H1 (cell line): ENCODE results near the gene LDLRAD4. TPM values are rescaled to one million over a fixed set of nuclear protein-coding genes. Genes with fewer than 3 reads are reported as not detected.

ENCODE experiments used
- CTCF ChIA-PET: fragments of 300-600 bp; sonication (Branson Sonifier 250); formaldehyde crosslinking; loops from one replicate; lab custom pipeline; 2021; ENCODE audit not compliant: partially characterized antibody; lab: Charles Lee
- POLR2A ChIA-PET: fragments of 300-600 bp; sonication (Branson Sonifier 250); formaldehyde crosslinking; loops from one replicate; lab custom pipeline; 2021; ENCODE audit warnings: inconsistent platforms; ENCODE audit not compliant: partially characterized antibody; lab: Charles Lee
- DNase-seq, 2 experiments: peaks; one replicate each; pipeline versions ENCODE4 v3.0.0 to v3.0.0-alpha.2; 2010 to 2022; ENCODE audit warnings: low spot score in 2 of 2, low read depth in 1 of 2, mixed read lengths in 1 of 2
- FAIRE-seq: peaks from 2 replicates; lab custom pipeline; 2011; peaks lifted over from hg19 to GRCh38; lab: Jason Lieb, UNC
- H2AFZ ChIP-seq: 2 replicates; pipeline ENCODE4 v1.8.1; 2012; ENCODE audit warnings: low read length, inconsistent platforms
- H2AK5ac ChIP-seq: 2 replicates; pipeline ENCODE4 v1.6.1; 2013; ENCODE audit warnings: low read depth, low read length
- H2BK120ac ChIP-seq: replicated peaks from 2 replicates; pipeline ENCODE3; 2013; ENCODE audit warnings: low read depth, low read length, inconsistent platforms
- H2BK12ac ChIP-seq: 2 replicates; pipeline ENCODE4 v1.6.1; 2013; ENCODE audit warnings: low read depth, low read length
- H2BK15ac ChIP-seq: 2 replicates; pipeline ENCODE4 v1.6.1; 2013; ENCODE audit warnings: low read length
- H2BK20ac ChIP-seq: 2 replicates; pipeline ENCODE4 v1.6.1; 2013; ENCODE audit warnings: low read length
- H2BK5ac ChIP-seq: 2 replicates; pipeline ENCODE4 v1.6.1; 2013; ENCODE audit warnings: low read depth, low read length
- H3K14ac ChIP-seq: 2 replicates; pipeline ENCODE4 v1.6.1; 2013; ENCODE audit warnings: inconsistent platforms; ENCODE audit not compliant: insufficient read length
- H3K18ac ChIP-seq: 2 replicates; pipeline ENCODE4 v1.6.1; 2013; ENCODE audit warnings: low read length; ENCODE audit errors: extremely low read depth
- H3K23ac ChIP-seq: 2 replicates; pipeline ENCODE4 v1.6.1; 2013; ENCODE audit warnings: inconsistent platforms; ENCODE audit not compliant: insufficient read length
- H3K23me2 ChIP-seq: 2 replicates; pipeline ENCODE4 v1.6.1; 2013; ENCODE audit warnings: low read depth, low read length
- H3K27ac ChIP-seq: 2 replicates; pipeline ENCODE4 v1.6.1; 2011; ENCODE audit warnings: low read depth, low read length, inconsistent platforms
- H3K27me3 ChIP-seq, 4 experiments: replicated peaks in 1 of 4; 1 replicate in 1 of 4; 2 replicates in 3 of 4; pipeline versions ENCODE4 v1.6.1 to v1.8.1; 2011 to 2013; ENCODE audit warnings: low read length in 3 of 4, mild to moderate bottlenecking in 3 of 4, inconsistent platforms in 2 of 4, mixed read lengths in 2 of 4, moderate library complexity in 1 of 4; ENCODE audit not compliant: control insufficient read depth in 3 of 4, insufficient read depth in 3 of 4; ENCODE audit errors: extremely low read depth in 1 of 4
- H3K36me3 ChIP-seq, 4 experiments: 2 replicates each; pipeline versions ENCODE4 v1.6.1 to v1.8.1; 2011 to 2013; ENCODE audit warnings: mild to moderate bottlenecking in 4 of 4, low read length in 3 of 4, moderate library complexity in 2 of 4, control low read depth in 1 of 4, inconsistent platforms in 1 of 4; ENCODE audit not compliant: insufficient read depth in 4 of 4, control insufficient read depth in 2 of 4
- H3K4ac ChIP-seq: replicated peaks from 2 replicates; pipeline ENCODE3; 2013; ENCODE audit warnings: low read length, low read depth, mixed read lengths, inconsistent platforms; ENCODE audit not compliant: insufficient read length
- H3K4me1 ChIP-seq, 4 experiments: replicated peaks in 1 of 4; 1 replicate in 1 of 4; 2 replicates in 3 of 4; pipeline versions ENCODE4 v1.6.1 to v1.8.1; 2011 to 2013; ENCODE audit warnings: low read length in 3 of 4, inconsistent platforms in 2 of 4, mixed read lengths in 1 of 4; ENCODE audit not compliant: insufficient read depth in 4 of 4, control insufficient read depth in 3 of 4
- H3K4me2 ChIP-seq, 2 experiments: 2 replicates each; pipeline versions ENCODE4 v1.6.1 to v1.8.1; 2011 to 2013; ENCODE audit warnings: low read depth in 2 of 2, low read length in 2 of 2, control low read depth in 1 of 2, inconsistent platforms in 1 of 2, mild to moderate bottlenecking in 1 of 2; ENCODE audit not compliant: insufficient read depth in 1 of 2
- H3K4me3 ChIP-seq, 4 experiments: fragments of 200-600, 300-600 bp in 1 of 4; sonication (generic), shearing (Covaris generic), sonication (Bioruptor Twin) in 1 of 4; 2 replicates each; pipeline versions ENCODE4 v1.5.1 to v1.8.1; 2011 to 2016; ENCODE audit warnings: low read length in 4 of 4, low read depth in 3 of 4, control low read depth in 2 of 4, inconsistent platforms in 2 of 4, mild to moderate bottlenecking in 2 of 4, mixed read lengths in 1 of 4, moderate library complexity in 1 of 4; ENCODE audit not compliant: insufficient read depth in 2 of 4; ENCODE audit errors: extremely low read depth in 1 of 4
- H3K56ac ChIP-seq: replicated peaks from 2 replicates; pipeline ENCODE3; 2013; ENCODE audit warnings: low read depth, mild to moderate bottlenecking, mixed read lengths, low read length, inconsistent platforms; ENCODE audit not compliant: insufficient read length
- H3K79me1 ChIP-seq: 2 replicates; pipeline ENCODE4 v1.6.1; 2013; ENCODE audit warnings: low read depth, low read length, control low read depth
- H3K79me2 ChIP-seq, 2 experiments: 2 replicates each; pipeline versions ENCODE4 v1.6.1 to v1.8.1; 2012 to 2013; ENCODE audit warnings: low read length in 2 of 2, mild to moderate bottlenecking in 2 of 2, inconsistent platforms in 1 of 2; ENCODE audit not compliant: insufficient read depth in 2 of 2, control insufficient read depth in 1 of 2
- H3K9ac ChIP-seq, 4 experiments: replicated peaks in 1 of 4; 1 replicate in 1 of 4; 2 replicates in 3 of 4; pipeline versions ENCODE4 v1.6.1 to v1.8.1; 2011 to 2013; ENCODE audit warnings: low read depth in 3 of 4, low read length in 3 of 4, control low read depth in 2 of 4, mild to moderate bottlenecking in 2 of 4, moderate library complexity in 2 of 4, inconsistent platforms in 1 of 4; ENCODE audit errors: extremely low read depth in 1 of 4
- H3K9me3 ChIP-seq, 2 experiments: 2 replicates each; pipeline versions ENCODE4 v1.6.1 to v1.8.1; 2012 to 2013; ENCODE audit warnings: mild to moderate bottlenecking in 2 of 2, moderate library complexity in 2 of 2, control low read depth in 1 of 2, inconsistent platforms in 1 of 2, low read depth in 1 of 2, low read length in 1 of 2, mixed read lengths in 1 of 2; ENCODE audit not compliant: insufficient read depth in 2 of 2
- H4K20me1 ChIP-seq, 2 experiments: replicated peaks in 1 of 2; 2 replicates each; pipeline versions ENCODE3 to v1.8.1; 2011 to 2013; ENCODE audit warnings: inconsistent platforms in 2 of 2, low read length in 2 of 2, mild to moderate bottlenecking in 1 of 2; ENCODE audit not compliant: insufficient read depth in 2 of 2, control insufficient read depth in 1 of 2
- H4K5ac ChIP-seq: 2 replicates; pipeline ENCODE4 v1.6.1; 2013; ENCODE audit warnings: low read length, low read depth, mixed read lengths, inconsistent platforms; ENCODE audit not compliant: insufficient read length
- H4K8ac ChIP-seq: 2 replicates; pipeline ENCODE4 v1.8.0; 2013; ENCODE audit warnings: mild to moderate bottlenecking, moderate library complexity, low read length, inconsistent platforms; ENCODE audit not compliant: insufficient read depth; ENCODE audit errors: extremely low read depth
- H4K91ac ChIP-seq: replicated peaks from 2 replicates; pipeline ENCODE3; 2013; ENCODE audit warnings: low read length, mixed read lengths, inconsistent platforms; ENCODE audit not compliant: insufficient read length
- BRCA1 ChIP-seq: IDR thresholded peaks from 2 replicates; pipeline ENCODE4 v1.6.1; 2012; ENCODE audit warnings: low read depth, low read length, improper control_type of control experiment
- CHD1 ChIP-seq: IDR thresholded peaks from 2 replicates; pipeline ENCODE4 v1.6.1; 2012; ENCODE audit warnings: low read depth, low read length, improper control_type of control experiment
- EGR1 ChIP-seq: IDR thresholded peaks from 2 replicates; pipeline ENCODE4 v1.6.1; 2011; ENCODE audit warnings: low read depth, low read length, borderline replicate concordance
- HDAC6 ChIP-seq: IDR thresholded peaks from one replicate; pipeline ENCODE4 v1.7.1; 2012; ENCODE audit warnings: low read depth, mild to moderate bottlenecking, inconsistent platforms, low read length, moderate library complexity
- MAFK ChIP-seq: IDR thresholded peaks from 2 replicates; pipeline ENCODE4 v1.6.1; 2012; ENCODE audit warnings: low read depth, mild to moderate bottlenecking, improper control_type of control experiment, low read length
- RAD21 ChIP-seq, 2 experiments: IDR thresholded peaks in 1 of 2; conservative IDR thresholded peaks in 1 of 2; 2 replicates each; pipeline ENCODE4 v1.6.1; 2011; ENCODE audit warnings: low read depth in 2 of 2, low read length in 2 of 2, improper control_type of control experiment in 1 of 2, inconsistent platforms in 1 of 2, mild to moderate bottlenecking in 1 of 2, moderate library complexity in 1 of 2
- RBBP5 ChIP-seq: IDR thresholded peaks from 2 replicates; pipeline ENCODE4 v1.7.1; 2012; ENCODE audit warnings: low read depth, mild to moderate bottlenecking, inconsistent platforms, low read length, moderate library complexity, borderline replicate concordance
- RXRA ChIP-seq: IDR thresholded peaks from 2 replicates; pipeline ENCODE4 v1.6.1; 2011; ENCODE audit warnings: low read depth, mild to moderate bottlenecking, low read length, moderate library complexity; ENCODE audit not compliant: insufficient read depth
- SAP30 ChIP-seq: fragments of 300-600 bp; sonication (generic); IDR thresholded peaks from 2 replicates; pipeline ENCODE4 v1.7.1; 2012; ENCODE audit warnings: low read length, moderate library complexity, mild to moderate bottlenecking, inconsistent platforms; ENCODE audit not compliant: insufficient read depth, insufficient replicate concordance
- TAF1 ChIP-seq: IDR thresholded peaks from 2 replicates; pipeline ENCODE4 v1.6.1; 2011; ENCODE audit warnings: mild to moderate bottlenecking, low read depth, low read length
- TAF7 ChIP-seq: optimal IDR thresholded peaks from 2 replicates; pipeline ENCODE3; 2011; ENCODE audit warnings: low read depth, mild to moderate bottlenecking, inconsistent platforms, low read length, moderate library complexity, borderline replicate concordance
- TBP ChIP-seq: IDR thresholded peaks from 2 replicates; pipeline ENCODE4 v1.6.1; 2011; ENCODE audit warnings: low read depth, low read length, improper control_type of control experiment
- WGBS, 2 experiments: shearing (Covaris generic) in 1 of 2; methylation state at CpG; one replicate each; pipeline versions ENCODE4 v1.1.6 to v1.1.7; 2013 to 2015; ENCODE audit warnings: low lambda C conversion rate in 2 of 2, mixed read lengths in 2 of 2, inconsistent platforms in 1 of 2, low coverage in 1 of 2, missing lambda C conversion rate in 1 of 2; ENCODE audit not compliant: insufficient replicate concordance in 2 of 2, insufficient coverage in 1 of 2, insufficient read length in 1 of 2; ENCODE audit errors: extremely low coverage in 1 of 2, missing lambda C conversion rate in 1 of 2; 5-methylcytosine and 5-hydroxymethylcytosine counted together
- polyA plus RNA-seq, 7 experiments: library from polyadenylated mRNA; depleted of rRNA in 3 of 7; stranded (reverse) in 5 of 7; unstranded in 2 of 7; fragments of >200 nt in 5 of 7; fragments of 200-250 nt in 2 of 7; gene quantifications; 1 replicate in 5 of 7; 2 replicates in 1 of 7; 4 replicates in 1 of 7; pipeline versions ENCODE4 v1.2.1 to v1.2.3, GENCODE V29; 2011 to 2013; ENCODE audit warnings: missing spikeins in 2 of 7, mixed read lengths in 2 of 7
- total RNA-seq: library from RNA; stranded (reverse); fragmentation: NEBNext Ultra II Directional; extraction: Animal tissue kit (Norgen Biotek cat#: 25700); gene quantifications from 2 replicates; pipeline ENCODE4 v1.2.1, GENCODE V29; 2021

LDLRAD4 gene
- total and polyA plus RNA-seq, 2 of the 8 experiments (the other 6 are each of a cell fraction or from before 2014, with no cell fraction given), result 0.77 to 1.4 TPM

DNA sequence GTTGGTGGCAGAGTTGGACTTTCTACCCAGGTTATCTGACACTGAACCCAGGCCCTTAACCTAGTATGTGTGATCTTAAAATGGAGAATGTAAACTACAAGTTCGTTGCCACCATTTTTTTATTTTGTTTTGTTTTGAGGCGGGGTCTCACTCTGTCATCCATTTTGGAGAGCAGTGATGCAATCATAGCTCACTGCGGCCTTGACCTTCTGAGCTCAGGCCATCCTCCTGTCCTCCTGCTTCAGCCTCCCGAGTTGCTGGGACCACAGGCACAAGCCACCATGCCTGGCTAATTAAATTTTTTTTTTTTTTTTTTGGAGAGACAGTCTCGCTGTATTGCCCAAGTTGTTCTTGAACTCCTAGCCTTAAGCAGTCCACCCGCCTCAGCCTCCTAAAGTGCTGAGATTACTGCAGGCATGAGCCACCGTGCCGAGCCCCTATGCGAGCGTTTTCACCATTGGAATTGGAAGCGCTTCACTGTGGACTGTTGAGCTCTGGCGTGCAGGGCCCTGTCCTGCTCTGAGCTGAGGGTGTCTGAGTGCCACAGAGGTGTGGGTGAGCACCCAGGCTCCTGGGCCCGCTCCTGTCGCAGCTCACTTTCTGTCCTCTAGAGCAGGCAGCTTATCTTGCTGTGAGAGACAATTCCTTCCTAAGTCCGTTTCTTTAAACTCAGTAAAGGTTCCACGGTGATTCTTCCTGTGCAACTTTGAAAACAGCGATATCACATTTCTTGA, 186.9 kb downstream of the LDLRAD4 start:
- 94% methylated on average over 16 of the region's 17 CpGs; no CpG with 5 or more reads in 1 of the 2 experiments for WGBS, 2 experiments
- no peak overlapping the region for H2AFZ ChIP-seq
- H2BK12ac ChIP-seq, result no peak overlapping the region
- H3K56ac ChIP-seq, result no peak overlapping the region
- no peak overlapping the region for H3K9ac ChIP-seq
- H3K4me3 ChIP-seq, result no peak overlapping the region
- no peak overlapping the region for H3K4me2 ChIP-seq
- no peak overlapping the region for H2BK20ac ChIP-seq
- H4K8ac ChIP-seq, result no peak overlapping the region
- H3K27ac ChIP-seq, result no peak overlapping the region
- DNase-seq, result no peak
- H4K20me1 ChIP-seq, result no peaks in the 10 kb centered on the region
- H2BK15ac ChIP-seq, result no peak overlapping the region
- H3K4me1 ChIP-seq, result no peaks in the 10 kb centered on the region
- no peaks in the 10 kb centered on the region for H3K23me2 ChIP-seq
- no peaks in the 10 kb centered on the region for H3K36me3 ChIP-seq
- no peak overlapping the region for H2BK120ac ChIP-seq
- no peaks in the 10 kb centered on the region for H3K9me3 ChIP-seq
- H3K79me1 ChIP-seq, result no peaks in the 10 kb centered on the region
- no peak overlapping the region for H3K18ac ChIP-seq
- no peak overlapping the region for H3K23ac ChIP-seq
- no peak for FAIRE-seq
- ChIA-PET CTCF (interaction anchor here (1.2 to 1.8 kb wide), 5 partner anchors 9 to 189 kb away, joined by 3 to 10 read pairs (median 3); no protein-coding TSS in a partner anchor), POLR2A (interaction anchor here (0.6 kb wide), 1 partner anchor 1182 kb away, joined by 3 read pairs; no protein-coding TSS in a partner anchor)
- H3K4ac ChIP-seq, result no peak overlapping the region
- H4K5ac ChIP-seq, result no peak overlapping the region
- H3K14ac ChIP-seq, result no peak overlapping the region
- no peaks in the 10 kb centered on the region for H3K79me2 ChIP-seq
- no peak overlapping the region for H2AK5ac ChIP-seq
- no peaks in the 10 kb centered on the region for H3K27me3 ChIP-seq
- no peak overlapping the region for H4K91ac ChIP-seq
- no peak overlapping the region for H2BK5ac ChIP-seq
- TF ChIP-seq BRCA1, result no peak
- TF ChIP-seq TBP, result no peak
- TF ChIP-seq HDAC6, result no peak
- TF ChIP-seq EGR1, result no peak
- no peak for TF ChIP-seq RXRA
- no peak for TF ChIP-seq CHD1
- TF ChIP-seq RBBP5, result no peak
- TF ChIP-seq TAF7, result no peak
- no peak for TF ChIP-seq SAP30
- no peak for TF ChIP-seq RAD21 (IDR thresholded peaks at IDR 0.05 in 1 of 2, conservative IDR thresholded peaks at IDR 0.05 in 1 of 2; ENCODE audit: low read depth in 2 of 2, low read length in 2 of 2)
- no peak for TF ChIP-seq TAF1
- no peak for TF ChIP-seq MAFK
